Measurements from ENCODE around the gene GAL3ST2.

DNA sequence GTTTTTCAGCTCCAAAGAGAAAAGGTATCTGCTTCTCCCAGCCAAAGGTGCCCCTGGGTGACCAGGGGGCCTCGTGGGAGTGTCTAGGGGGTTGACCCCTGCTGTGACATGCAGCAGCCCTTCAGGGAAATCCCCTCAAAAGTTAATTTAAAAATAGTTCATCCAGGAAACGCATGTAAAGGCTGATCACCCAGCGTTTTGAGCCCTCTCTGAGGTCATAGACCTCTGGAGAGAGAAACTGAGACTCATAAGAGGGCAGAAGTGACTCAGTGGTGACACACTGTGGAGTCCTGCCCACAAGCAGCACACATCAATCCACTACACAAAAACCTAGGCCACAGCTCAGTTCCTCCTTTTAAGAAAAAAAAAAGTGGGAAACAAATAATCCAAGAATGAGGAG, 11.9 kb downstream of the GAL3ST2 start:
- TF ChIP-seq, protein P1, sequence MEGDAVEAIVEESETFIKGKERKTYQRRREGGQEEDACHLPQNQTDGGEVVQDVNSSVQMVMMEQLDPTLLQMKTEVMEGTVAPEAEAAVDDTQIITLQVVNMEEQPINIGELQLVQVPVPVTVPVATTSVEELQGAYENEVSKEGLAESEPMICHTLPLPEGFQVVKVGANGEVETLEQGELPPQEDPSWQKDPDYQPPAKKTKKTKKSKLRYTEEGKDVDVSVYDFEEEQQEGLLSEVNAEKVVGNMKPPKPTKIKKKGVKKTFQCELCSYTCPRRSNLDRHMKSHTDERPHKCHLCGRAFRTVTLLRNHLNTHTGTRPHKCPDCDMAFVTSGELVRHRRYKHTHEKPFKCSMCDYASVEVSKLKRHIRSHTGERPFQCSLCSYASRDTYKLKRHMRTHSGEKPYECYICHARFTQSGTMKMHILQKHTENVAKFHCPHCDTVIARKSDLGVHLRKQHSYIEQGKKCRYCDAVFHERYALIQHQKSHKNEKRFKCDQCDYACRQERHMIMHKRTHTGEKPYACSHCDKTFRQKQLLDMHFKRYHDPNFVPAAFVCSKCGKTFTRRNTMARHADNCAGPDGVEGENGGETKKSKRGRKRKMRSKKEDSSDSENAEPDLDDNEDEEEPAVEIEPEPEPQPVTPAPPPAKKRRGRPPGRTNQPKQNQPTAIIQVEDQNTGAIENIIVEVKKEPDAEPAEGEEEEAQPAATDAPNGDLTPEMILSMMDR (IDR thresholded peaks at IDR 0.05 in 4 of 5, conservative IDR thresholded peaks at IDR 0.05 in 1 of 5) = no peak
- no peak for TF ChIP-seq POLR2A (IDR thresholded peaks at IDR 0.05)

Measured in gastrocnemius medialis (tissue), 4 donors.